Measurements from ENCODE around the gene MAP2. TPM values are rescaled to one million over a fixed set of nuclear protein-coding genes. Genes with fewer than 3 reads are reported as not detected.

The MAP2 gene
- total RNA-seq, 1 experiment from 2014 or later = 0.05 TPM

- ChIA-PET CTCF (no interaction called here), POLR2A (no interaction called here)
- Mint-ChIP-seq H3K4me3 (ENCODE audit: unreplicated experiment) (no peak overlapping the region), H3K27me3 (ENCODE audit: insufficient read depth, unreplicated experiment) (no peaks in the 10 kb centered on the region), H3K9me3 (ENCODE audit: unreplicated experiment) (peaks cover 19% of the 10 kb centered on the region), H3K4me1 (ENCODE audit: low read depth, unreplicated experiment) (peaks cover 7% of the 10 kb centered on the region), H3K27ac (ENCODE audit: unreplicated experiment) (no peak overlapping the region), H3K36me3 (ENCODE audit: insufficient read depth, unreplicated experiment) (no peaks in the 10 kb centered on the region)
- peak in 1 of 2 experiments; percentile 13 for DNase-seq
- Histone ChIP-seq H3K27me3 (replicated peaks; ENCODE audit: control insufficient read depth, insufficient read depth, low read length) (no peaks in the 10 kb centered on the region), H3K36me3 (ENCODE audit: control insufficient read depth, insufficient read depth, low read length) (no peaks in the 10 kb centered on the region), H3K9me3 (no peaks in the 10 kb centered on the region; the same call in 1 of the 2 replicates), H3K4me3 (ENCODE audit: low read depth, low read length) (no peak overlapping the region), H3K4me1 (peaks cover 4% of the 10 kb centered on the region; the same call in 1 of the 2 replicates)
- no peak for TF ChIP-seq CTCF (IDR thresholded peaks at IDR 0.05; ENCODE audit: insufficient read depth in 1 of 2, low read depth in 1 of 2, low read length in 1 of 2, severe bottlenecking in 1 of 2, unreplicated experiment in 1 of 2)
- no TSS peak for BruUV-seq (replicated peaks)
- intact Hi-C loops (cut with micrococcal nuclease; ENCODE audit: unreplicated experiment) = no loop called here
These were observed 72.2 kb downstream of the MAP2 start for GRCh38 chr2:209495855-209496585.

- H3K27me3 Mint-ChIP-seq (ENCODE audit: insufficient read depth, unreplicated experiment) = no peaks in the 10 kb centered on the region
- H3K4me1 ChIP-seq = peaks cover 4% of the 10 kb centered on the region; the same call in 1 of the 2 replicates
- H3K4me1 Mint-ChIP-seq (ENCODE audit: low read depth, unreplicated experiment) = peaks cover 7% of the 10 kb centered on the region
- no peak for TF ChIP-seq CTCF (IDR thresholded peaks at IDR 0.05; ENCODE audit: insufficient read depth in 1 of 2, low read depth in 1 of 2, low read length in 1 of 2, severe bottlenecking in 1 of 2, unreplicated experiment in 1 of 2)
- no peak overlapping the region for H3K4me3 Mint-ChIP-seq (ENCODE audit: unreplicated experiment)
- ChIA-PET CTCF (no interaction called here), POLR2A (no interaction called here)
- no peak overlapping the region for H3K27ac Mint-ChIP-seq (ENCODE audit: unreplicated experiment)
- H3K27me3 ChIP-seq (replicated peaks; ENCODE audit: control insufficient read depth, insufficient read depth, low read length) = no peaks in the 10 kb centered on the region
- H3K36me3 Mint-ChIP-seq (ENCODE audit: insufficient read depth, unreplicated experiment) = no peaks in the 10 kb centered on the region
- no peak overlapping the region for H3K4me3 ChIP-seq (ENCODE audit: low read depth, low read length)
- H3K36me3 ChIP-seq (ENCODE audit: control insufficient read depth, insufficient read depth, low read length) = no peaks in the 10 kb centered on the region
- no TSS peak for BruUV-seq (replicated peaks)
- peaks cover 13% of the 10 kb centered on the region for H3K9me3 Mint-ChIP-seq (ENCODE audit: unreplicated experiment)
- no peaks in the 10 kb centered on the region; the same call in 1 of the 2 replicates for H3K9me3 ChIP-seq
- intact Hi-C loops (cut with micrococcal nuclease; ENCODE audit: unreplicated experiment) = no loop called here
- no peak for DNase-seq
These were observed 72.7 kb downstream of the MAP2 start for GRCh38 chr2:209496586-209496982.

GRCh38 chr2:209498614-209499013 lies 74.8 kb downstream of the MAP2 start:
- peaks cover 7% of the 10 kb centered on the region for H3K4me1 Mint-ChIP-seq (ENCODE audit: low read depth, unreplicated experiment)
- ChIA-PET POLR2A (no interaction called here), CTCF (no interaction called here)
- H3K4me1 ChIP-seq = peaks cover 4% of the 10 kb centered on the region; the same call in 1 of the 2 replicates
- H3K36me3 Mint-ChIP-seq (ENCODE audit: insufficient read depth, unreplicated experiment) = no peaks in the 10 kb centered on the region
- H3K27me3 Mint-ChIP-seq (ENCODE audit: insufficient read depth, unreplicated experiment) = no peaks in the 10 kb centered on the region
- H3K9me3 Mint-ChIP-seq (ENCODE audit: unreplicated experiment) = peaks cover 10% of the 10 kb centered on the region
- no peak for DNase-seq
- no peak for TF ChIP-seq CTCF (IDR thresholded peaks at IDR 0.05; ENCODE audit: insufficient read depth in 1 of 2, low read depth in 1 of 2, low read length in 1 of 2, severe bottlenecking in 1 of 2, unreplicated experiment in 1 of 2)
- no peaks in the 10 kb centered on the region for H3K27me3 ChIP-seq (replicated peaks; ENCODE audit: control insufficient read depth, insufficient read depth, low read length)
- H3K27ac Mint-ChIP-seq (ENCODE audit: unreplicated experiment) = no peak overlapping the region
- intact Hi-C loops (cut with micrococcal nuclease; ENCODE audit: unreplicated experiment) = no loop called here
- H3K9me3 ChIP-seq = no peaks in the 10 kb centered on the region; the same call in 1 of the 2 replicates
- no peaks in the 10 kb centered on the region for H3K36me3 ChIP-seq (ENCODE audit: control insufficient read depth, insufficient read depth, low read length)
- H3K4me3 ChIP-seq (ENCODE audit: low read depth, low read length) = no peak overlapping the region
- no peak overlapping the region for H3K4me3 Mint-ChIP-seq (ENCODE audit: unreplicated experiment)
- BruUV-seq (replicated peaks) = no TSS peak
